Frontal cortex (tissue), 4 donors: ENCODE measurements around the gene PPFIA4. TPM values are rescaled to one million over a fixed set of nuclear protein-coding genes. Genes with fewer than 3 reads are reported as not detected.

ENCODE experiments used
- DNase-seq, 2 donors: peaks; one replicate each; pipeline ENCODE4 v3.0.0; 2012; ENCODE audit warnings: low spot score in 2 of 2
- FAIRE-seq: peaks from 2 replicates; lab custom pipeline; 2012; peaks lifted over from hg19 to GRCh38; lab: Jason Lieb, UNC
- total RNA-seq: library from RNA; depleted of rRNA; stranded (reverse); fragments of >200 nt; gene quantifications from one replicate; pipeline ENCODE4 v1.2.3, GENCODE V29; 2014
- donor health status: control.
- donor health status: control.
- donor health status: control.

The PPFIA4 gene
- total RNA-seq, 1 donor from 2014 or later = 12.6 TPM

DNA sequence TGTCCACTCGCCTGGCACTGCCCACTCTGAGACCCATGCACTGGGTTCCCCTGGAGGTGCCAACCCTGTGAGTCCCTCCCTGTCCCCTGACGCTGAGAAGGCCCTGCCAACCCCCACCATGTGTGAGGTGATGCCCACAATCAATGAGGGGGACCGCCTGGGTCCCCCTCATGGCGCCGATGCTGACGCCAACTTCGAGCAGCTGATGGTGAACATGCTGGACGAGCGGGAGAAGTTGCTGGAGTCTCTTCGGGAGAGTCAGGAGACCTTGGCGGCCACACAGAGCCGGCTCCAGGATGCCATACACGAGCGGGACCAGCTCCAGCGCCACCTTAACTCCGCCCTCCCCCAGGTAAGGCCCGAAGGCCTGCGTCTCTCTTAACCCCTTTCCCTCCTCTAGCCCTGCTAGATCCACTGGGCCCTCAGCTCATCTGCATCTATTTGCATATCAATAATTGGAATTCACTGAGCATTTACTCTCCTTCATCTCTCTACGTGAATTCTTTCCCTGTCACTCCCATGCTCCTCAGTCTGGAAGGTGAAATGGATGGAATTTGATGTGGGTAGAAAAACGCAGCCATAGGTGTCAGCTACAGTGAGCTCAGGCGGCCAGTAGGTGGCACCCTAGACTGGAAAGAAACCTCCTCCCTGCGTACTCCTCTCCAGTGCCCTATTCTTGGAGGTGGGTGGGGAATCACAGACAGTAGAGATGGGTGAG lies 12.8 kb downstream of the PPFIA4 start:
- peak; percentile 63 to 79 for DNase-seq
- no peak for FAIRE-seq

DNA sequence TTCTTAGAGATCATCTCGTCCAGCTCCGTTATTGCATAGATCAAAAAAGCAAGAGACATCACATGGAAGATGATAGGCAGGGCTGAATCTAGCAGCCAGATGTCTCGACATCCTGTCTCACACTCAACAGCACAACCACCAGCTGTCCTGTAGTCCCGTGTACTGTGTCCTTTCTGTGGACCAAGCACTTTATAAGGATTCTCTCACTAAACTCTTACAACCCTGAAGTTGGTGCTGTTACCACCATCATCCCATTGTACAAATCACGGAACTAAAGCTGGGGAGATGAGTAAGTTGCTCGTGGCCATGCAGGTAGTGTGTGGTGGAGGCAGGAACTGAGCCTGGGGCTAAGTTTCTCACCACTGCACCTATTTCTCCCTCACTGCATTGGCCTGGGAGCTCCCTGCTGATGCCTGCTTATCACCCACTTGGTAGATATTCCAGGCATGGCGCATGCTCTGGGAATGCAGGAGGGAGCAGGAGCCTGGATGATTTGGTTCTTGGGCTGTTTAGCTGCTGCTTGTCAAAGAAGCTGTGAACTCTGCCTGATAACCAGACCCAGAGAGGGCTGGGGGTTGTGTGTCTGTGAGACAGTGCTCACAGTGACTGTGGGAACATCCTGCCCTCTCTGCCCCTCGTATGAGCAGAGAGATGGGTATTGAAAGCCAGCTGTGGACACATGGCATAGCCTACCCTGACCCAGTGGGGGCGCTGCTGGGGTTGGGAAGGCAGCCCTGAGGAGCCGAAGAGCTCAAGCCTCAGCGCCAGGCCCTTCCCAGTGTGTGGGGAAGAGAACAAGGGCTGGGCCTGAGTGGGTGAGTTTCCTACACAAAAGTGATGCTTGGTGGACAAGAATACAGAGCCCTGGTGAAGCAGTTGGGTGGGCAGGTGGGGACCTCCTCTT lies 13.6 kb downstream of the PPFIA4 start:
- FAIRE-seq (no peak), DNase-seq (no peak)

DNA sequence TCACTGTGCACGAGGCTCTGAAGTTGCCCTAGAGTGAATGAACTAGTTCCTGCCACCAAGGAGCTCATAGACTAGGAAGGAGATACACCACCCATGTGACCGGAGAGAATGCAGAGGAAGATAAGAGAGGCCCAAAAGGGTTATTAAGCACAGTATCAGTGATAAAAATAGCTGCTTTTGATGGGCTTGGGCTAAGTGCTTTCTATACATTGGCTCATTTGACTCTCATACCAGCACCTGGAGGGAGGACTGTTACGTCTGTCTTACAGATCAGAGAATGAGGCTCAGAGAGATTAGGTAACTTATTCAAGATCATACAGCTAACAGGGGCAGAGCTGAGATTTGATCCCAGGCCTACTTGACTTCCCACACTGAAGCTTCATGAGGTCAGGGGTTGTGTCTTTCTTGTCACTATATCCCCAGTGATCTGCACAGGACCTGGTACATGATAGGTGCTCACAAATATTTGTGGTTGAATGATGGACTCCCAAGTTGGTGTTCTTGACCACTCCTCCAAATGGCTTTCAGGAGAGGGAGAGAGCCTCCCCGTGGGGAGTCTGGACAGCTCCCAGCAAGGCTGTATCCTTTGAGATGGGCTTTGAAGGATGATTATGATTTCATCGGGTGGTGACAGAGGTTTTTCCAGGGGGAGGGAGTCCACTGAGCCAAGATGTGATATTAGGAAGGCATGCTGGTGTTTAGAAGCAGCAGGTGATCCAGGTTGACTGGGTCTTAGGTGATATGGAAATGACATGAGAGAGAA lies 14.4 kb downstream of the PPFIA4 start:
- FAIRE-seq = no peak

DNA sequence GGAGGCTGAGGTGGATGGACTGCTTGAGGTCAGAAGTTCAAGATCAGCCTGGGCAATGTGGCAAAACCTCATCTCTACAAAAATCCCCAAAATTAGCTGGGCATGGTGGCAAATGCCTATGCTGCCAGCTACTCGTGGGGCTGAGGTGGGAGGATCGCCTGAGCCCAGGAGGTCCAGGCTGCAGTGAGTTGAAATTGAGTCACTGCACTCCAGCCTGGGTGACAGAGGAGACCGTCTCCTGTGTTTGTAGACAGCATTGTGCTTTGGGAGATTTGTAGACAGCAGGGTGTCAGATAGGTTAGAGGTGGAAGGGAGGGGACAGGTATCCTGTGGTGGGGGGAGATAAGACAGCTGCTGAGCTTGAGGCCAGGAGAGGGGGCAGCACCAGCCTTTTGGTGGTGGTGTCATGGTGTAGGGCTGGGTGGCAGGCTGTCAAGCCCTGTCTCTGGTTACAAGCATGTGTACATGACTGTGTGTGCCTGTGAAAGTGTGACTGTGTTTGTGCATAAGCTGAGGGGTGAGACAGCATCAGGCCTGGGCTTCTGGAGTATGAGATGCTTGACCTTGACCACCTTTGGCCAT lies 15.2 kb downstream of the PPFIA4 start:
- DNase-seq = no peak

More for the DNA sequence above, 14.4 kb downstream of the PPFIA4 start:
- no peak for DNase-seq

DNA sequence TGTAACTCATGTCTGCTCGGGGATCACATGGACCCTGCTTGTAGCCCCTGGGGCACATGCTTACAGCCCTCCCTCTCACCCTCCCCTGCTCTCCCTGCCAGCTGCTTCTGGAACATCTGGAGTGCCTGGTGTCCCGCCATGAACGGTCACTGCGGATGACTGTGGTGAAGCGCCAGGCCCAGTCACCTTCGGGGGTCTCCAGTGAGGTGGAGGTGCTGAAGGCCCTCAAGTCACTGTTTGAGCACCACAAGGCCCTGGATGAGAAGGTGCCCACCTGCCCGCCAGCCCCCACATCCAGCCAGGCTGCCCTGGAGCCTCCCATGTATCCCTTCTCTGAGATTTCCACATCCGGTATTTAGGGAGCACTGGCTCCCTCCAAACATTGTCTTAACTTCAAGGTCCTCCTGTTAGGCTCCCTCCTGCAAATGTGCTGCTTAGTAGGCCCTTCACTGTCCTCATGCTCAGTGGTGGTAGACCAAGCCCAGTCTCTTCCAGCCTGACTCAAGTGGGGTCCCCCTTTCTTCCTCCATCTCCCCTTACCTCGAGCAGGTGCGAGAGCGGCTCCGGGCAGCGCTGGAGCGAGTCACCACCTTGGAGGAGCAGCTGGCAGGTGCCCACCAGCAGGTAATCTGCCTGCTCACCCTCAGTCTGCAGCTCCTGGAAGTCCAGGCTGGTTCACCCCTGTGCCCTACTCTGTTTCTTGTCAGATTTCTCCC lies 17.7 kb downstream of the PPFIA4 start:
- no peak for DNase-seq
- no peak for FAIRE-seq

More for the DNA sequence above, 15.2 kb downstream of the PPFIA4 start:
- FAIRE-seq = no peak

DNA sequence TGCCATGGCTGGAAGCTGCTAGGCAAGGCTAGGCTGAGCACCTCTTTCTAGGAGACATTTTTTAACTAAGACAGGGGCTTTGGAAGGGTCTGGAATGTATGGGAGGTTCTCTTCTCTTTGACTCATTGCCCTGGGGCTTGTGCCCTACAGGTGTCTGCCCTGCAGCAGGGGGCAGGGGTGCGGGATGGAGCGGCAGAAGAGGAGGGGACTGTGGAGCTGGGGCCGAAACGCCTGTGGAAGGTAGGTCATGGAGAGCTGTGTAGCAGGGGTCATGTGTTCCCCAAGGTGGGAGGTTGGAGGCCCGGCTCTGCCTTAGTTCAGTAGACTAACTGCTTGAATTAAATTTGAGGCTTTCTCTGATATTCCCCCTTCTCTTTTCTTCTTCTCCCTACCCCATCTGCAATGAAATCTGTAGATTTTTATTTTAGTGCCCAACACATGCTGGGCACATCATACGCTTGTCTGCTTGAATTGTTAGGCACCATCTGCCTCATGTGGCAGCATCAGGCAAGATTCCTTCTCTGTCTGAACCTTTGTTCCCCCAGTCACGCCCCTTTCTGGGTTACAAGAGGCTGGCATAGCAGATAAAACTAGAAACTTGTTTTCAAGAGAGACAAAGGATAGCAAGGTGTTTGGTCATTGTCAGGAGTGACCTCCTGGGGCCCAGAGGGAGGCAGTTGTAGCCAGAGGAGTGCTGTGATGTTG lies 18.4 kb downstream of the PPFIA4 start:
- DNase-seq = no peak
- FAIRE-seq = no peak

DNA sequence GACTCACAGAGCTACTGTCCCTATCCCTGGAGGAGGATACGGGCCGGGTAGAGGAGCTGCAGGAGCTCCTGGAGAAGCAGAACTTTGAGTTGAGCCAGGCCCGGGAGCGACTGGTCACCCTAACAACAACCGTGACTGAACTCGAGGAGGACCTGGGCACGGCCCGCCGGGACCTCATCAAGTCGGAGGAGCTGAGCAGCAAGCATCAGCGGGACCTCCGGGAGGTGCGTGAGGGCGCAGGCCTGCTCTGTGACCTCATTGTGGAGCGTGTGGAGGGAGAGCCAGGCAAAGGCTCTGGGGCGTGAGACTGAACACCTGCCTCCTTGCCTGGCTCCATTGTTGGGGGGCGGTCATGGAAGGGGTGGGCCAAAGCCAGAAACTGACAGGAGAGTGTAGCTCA lies 19.0 kb downstream of the PPFIA4 start:
- no peak for DNase-seq
- FAIRE-seq = no peak

DNA sequence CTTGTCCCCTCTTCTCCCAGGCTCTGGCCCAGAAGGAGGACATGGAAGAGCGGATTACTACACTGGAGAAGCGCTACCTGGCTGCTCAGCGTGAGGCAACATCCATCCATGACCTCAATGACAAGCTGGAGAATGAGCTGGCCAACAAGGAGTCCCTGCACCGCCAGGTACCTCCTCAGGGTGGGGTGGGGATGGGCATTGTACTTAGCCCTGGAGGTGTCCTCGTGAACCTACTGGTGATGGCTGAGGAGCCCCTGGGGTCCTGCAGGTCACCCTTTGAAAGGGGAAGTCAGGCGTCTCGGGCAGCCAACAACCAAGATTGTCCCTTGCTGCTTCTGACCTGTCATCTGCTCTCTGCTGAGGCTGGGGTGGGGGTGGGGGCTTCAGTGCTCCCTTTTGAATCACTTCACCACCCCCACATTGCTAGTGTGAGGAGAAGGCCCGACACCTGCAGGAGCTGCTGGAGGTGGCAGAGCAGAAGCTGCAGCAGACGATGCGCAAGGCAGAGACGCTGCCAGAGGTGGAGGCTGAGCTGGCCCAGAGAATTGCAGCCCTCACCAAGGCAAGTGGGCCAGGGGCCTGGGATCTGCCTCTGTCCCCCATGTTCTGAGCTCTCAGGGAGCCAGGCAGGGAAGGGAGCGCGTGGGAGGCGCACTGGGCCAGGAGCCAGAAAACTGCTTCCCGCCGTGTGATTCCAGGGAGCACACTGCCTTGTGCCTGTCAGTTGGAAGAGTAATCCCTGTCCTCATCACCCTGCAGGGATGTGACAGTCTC lies 19.7 kb downstream of the PPFIA4 start:
- DNase-seq = no peak

DNA sequence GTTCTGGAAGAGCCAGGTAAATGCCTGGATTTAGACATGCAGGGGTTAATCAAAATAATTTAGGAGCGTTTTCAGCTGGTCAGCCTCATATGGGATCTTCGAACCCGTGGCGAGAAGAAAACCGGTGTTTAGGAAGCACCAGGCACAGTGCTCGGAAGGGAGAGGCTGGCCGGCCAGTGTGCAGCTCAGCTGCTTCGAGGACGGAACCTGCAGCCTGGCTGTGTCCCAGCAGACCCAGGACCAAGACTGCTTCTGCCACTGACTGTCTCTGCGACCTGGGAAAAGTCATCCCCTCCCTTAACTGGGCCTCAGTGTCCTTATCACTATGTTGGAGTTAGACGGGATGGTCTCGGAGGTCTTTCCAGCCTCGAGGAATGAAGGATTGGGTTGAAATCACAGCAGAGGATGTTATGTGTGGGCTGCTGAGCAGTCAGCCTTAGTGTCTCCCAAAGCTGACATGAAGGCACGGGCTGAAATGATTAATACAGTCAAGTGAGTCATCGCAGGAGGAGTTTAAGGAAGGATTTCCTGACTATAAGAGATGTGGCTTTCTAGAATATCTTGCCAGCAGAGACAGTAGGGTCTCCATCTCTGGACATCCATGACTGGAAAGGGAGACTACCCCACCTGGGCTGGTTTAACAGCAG lies 20.8 kb downstream of the PPFIA4 start:
- DNase-seq (no peak), FAIRE-seq (no peak)

More for the DNA sequence above, 19.7 kb downstream of the PPFIA4 start:
- no peak for FAIRE-seq

DNA sequence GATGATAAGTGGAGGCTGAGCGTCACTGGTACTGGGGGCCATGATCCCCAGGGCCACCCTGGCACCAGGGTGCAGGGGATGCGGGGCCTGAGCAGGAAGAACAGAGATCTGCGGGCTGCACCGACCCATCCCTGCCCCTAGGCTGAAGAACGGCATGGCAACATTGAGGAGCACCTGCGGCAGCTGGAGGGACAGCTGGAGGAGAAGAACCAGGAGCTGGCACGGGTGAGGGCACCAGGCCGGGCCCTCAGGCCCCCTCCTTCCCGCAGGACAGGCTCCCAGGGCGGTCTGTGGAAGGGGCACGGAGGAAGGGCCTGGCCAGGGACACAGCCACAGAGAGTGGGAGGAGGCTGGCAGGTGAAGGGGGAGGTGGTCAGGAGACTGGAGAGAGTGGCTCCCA lies 21.8 kb downstream of the PPFIA4 start:
- FAIRE-seq = no peak

DNA sequence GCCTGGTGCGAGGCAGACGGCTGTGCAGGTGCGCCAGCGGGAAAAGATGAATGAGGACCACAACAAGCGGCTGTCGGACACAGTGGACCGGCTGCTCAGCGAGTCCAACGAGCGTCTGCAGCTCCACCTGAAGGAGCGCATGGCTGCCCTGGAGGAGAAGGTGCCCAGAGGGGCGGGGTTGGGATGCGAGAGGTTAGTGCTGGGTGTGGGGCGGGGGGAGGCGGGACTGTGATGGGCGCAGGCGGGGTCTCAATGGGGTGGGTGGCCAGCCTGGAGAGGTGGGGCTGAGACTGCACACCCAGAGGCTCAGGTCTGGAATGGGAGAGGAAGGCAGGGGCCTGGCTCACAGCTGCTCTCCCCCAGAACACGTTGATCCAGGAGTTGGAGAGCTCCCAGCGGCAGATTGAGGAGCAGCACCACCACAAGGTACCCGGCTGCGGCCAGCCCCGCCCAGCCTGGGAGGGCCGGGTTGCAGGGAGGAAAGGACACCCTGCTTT lies 22.3 kb downstream of the PPFIA4 start:
- no peak for DNase-seq
- no peak for FAIRE-seq

More for the DNA sequence above, 21.8 kb downstream of the PPFIA4 start:
- no peak for DNase-seq

DNA sequence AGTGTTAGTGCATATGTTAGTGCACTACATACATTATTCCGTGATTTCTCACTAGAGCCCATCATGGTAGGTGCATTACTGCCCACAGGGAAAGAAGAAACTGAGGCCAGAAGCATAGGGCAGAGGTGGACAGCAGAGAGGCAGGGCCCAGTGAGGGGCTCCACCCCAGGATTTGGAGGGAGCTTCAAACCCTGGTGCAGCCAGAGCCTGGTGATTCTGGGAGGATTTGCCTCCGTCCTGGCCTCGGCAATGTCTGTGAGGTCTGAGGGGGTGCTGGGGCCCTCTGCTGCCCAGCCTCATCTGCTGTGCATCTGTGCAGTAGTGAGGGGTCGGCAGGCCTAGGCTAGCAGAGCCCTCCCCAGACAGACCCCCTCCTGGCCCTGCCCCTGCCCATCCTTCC lies 22.8 kb downstream of the PPFIA4 start:
- DNase-seq (no peak), FAIRE-seq (no peak)

DNA sequence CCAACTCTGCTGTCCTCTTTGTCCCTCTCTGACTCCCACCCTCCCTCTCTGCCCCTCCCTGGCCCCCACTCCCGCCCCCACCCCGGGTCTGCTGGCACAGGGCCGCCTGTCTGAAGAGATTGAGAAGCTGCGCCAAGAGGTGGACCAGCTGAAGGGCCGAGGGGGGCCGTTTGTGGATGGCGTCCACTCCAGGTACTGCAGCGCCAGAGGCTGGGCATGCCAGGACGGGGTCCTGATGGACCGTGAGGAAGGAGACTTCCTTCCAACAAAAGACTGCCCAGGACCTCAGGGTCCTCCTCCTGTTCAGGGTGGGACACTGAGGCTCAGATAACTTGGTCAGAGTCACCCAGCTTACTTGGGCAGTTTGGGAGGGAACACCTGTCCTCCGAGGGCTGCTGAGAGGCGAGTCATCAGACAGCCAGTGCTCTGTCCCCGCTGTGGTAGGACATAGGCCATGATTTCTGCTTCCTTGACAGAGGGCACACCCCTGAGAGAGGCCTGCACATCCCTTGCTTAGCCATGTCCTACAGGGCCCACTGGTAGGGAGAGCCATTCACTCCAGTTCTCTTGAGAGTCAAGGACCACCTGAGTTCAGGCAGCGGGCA lies 23.4 kb downstream of the PPFIA4 start:
- no peak for DNase-seq

DNA sequence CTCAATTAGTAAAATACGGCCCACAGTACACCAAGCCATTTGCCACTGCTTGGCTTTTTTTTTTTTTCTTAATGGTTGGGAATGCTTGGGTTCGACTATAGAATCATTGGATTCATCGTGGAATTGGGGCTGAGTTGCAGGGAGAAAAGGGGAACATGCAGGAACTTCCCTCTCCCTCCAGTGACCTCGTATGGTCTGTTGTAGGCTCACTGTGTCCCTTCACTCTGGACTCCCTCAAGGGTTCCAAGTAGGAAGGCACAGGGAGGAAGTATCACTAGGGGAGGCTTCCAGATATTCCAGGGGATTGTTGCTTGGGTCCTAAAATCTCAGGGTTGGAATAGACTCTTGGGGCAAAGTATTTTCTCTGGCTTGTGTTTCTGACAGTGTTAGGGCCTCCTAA lies 24.5 kb downstream of the PPFIA4 start:
- no peak for FAIRE-seq

More for the DNA sequence above, 23.4 kb downstream of the PPFIA4 start:
- FAIRE-seq = no peak

DNA sequence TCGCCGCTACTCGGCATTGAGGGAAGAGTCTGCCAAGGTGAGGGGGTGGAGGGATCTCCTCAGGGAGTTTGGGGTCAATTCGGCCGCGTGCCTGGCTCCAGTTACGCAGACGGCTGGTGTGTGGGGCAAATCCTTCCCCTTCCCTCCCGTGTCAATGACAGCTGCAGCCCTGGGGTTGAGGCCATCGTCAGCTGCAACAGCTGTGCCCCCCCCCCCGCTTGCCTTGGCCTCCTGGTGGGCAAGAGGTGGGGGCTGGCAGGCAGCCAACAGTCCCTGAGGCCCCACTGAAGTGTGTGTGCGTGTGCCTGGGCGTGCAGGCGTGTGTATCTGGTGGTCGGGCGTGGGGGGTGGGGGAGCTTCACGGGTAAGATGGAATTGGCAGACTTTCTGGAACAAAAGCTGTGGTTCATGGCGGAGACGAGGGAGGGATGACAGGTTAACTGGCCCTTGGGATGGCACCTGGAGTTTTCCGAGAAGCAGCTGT lies 25.6 kb downstream of the PPFIA4 start:
- DNase-seq = no peak

More for the DNA sequence above, 24.5 kb downstream of the PPFIA4 start:
- no peak for DNase-seq

DNA sequence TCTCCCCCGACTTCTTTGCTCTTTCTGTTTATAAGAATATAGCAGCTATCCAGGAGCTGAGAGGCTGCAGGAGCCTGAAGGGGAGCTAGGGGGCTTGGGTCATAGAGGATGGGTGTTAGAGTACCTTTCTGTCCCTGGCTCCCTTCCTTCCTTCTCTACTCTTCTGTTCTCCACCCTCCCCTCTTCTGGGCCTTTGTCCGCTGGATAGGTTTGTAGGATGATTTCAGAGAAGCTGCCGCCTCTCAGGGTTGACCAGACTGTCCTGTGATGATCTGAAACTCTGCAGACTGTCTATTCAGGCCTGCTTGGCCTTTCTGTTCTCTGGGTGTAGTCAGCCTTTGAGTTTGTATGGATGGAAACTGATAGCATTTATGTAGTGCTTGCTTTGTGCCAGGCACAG lies 26.3 kb downstream of the PPFIA4 start:
- FAIRE-seq = no peak

More for the DNA sequence above, 25.6 kb downstream of the PPFIA4 start:
- FAIRE-seq = no peak

DNA sequence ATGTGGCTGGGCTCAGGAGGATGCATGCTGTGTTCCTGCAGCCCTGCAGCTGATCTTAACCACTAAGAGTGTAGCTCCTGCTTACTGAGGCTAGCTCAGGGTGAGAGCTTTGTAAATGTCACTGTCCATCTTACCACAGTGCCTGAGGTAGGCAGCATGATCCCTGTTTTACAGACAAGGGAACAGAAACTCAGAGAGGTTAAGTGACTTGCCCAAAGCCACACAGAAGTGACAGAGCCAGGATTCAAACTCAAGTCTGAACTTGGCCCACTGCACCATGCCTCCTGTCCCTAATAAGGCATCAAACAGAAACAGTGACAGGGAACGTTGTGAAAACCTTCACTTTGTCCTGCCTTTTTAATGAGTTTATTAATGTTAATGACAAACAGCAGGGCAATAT lies 27.9 kb downstream of the PPFIA4 start:
- FAIRE-seq = no peak
- DNase-seq = no peak

More for the DNA sequence above, 26.3 kb downstream of the PPFIA4 start:
- no peak for DNase-seq
